Measurements from ENCODE around the gene ARHGAP21. TPM values are rescaled to one million over a fixed set of nuclear protein-coding genes. Genes with fewer than 3 reads are reported as not detected.

ARHGAP21 gene
- total RNA-seq, 2 donors from 2014 or later, result 101 to 102 TPM

- no peak for ATAC-seq
- DNase-seq, result no peak
- intact Hi-C loops (cut with DNase I, micrococcal nuclease), result no loop called here
Observed at GRCh38 chr10:24605141-24605540, 118.5 kb downstream of the ARHGAP21 start.

DNA sequence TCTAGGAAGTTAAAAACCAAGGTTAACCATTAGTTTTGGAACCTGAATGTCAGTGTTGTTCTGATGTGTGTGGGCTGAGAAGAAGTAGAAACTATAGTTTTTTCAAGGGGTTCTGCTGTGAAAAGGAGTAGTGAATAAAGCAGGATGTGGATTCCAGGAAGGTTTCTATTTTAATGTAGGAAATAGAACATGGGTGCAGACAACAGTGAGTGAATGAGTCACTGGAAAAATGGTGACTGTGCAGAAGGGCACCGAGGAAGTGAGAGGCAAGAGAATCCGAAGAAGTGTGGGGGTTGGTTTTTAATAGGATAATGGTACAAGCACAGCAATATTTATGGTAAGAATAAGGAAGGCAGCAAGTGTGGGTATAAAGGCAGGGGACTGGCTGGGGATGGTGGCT, 120.4 kb downstream of the ARHGAP21 start:
- intact Hi-C loops (cut with DNase I, micrococcal nuclease), result no loop called here
- DNase-seq (no peak), ATAC-seq (peak; percentile 28)

DNA sequence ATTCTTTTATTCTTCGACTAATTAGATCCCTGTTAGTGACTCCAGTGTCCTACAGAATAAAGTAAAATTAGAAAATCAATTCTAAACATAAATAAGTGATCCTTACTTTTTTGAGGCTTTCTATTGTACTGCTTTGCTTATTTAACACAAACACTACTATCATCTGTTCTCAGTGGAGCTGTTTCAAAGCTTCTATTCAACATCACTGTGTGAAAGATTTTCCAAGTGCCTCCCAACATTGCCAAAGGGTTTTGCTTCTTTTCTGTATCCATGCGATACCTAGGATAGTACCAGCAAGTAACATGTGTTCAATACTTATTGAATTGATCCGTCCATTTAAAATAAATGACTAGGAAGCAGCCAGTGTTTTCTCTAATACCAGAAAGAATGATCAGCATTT, 125.7 kb downstream of the ARHGAP21 start:
- ATAC-seq, result no peak
- intact Hi-C loops (cut with DNase I, micrococcal nuclease), result no loop called here
- DNase-seq, result no peak

GRCh38 chr10:24597426-24597825, 126.3 kb downstream of the ARHGAP21 start:
- no peak for ATAC-seq
- intact Hi-C loops (cut with DNase I, micrococcal nuclease), result no loop called here
- no peak for DNase-seq

- no peak for DNase-seq
- ATAC-seq, result no peak
- intact Hi-C loops (cut with DNase I, micrococcal nuclease), result no loop called here
Observed at GRCh38 chr10:24596217-24596930, 127.3 kb downstream of the ARHGAP21 start.

DNA sequence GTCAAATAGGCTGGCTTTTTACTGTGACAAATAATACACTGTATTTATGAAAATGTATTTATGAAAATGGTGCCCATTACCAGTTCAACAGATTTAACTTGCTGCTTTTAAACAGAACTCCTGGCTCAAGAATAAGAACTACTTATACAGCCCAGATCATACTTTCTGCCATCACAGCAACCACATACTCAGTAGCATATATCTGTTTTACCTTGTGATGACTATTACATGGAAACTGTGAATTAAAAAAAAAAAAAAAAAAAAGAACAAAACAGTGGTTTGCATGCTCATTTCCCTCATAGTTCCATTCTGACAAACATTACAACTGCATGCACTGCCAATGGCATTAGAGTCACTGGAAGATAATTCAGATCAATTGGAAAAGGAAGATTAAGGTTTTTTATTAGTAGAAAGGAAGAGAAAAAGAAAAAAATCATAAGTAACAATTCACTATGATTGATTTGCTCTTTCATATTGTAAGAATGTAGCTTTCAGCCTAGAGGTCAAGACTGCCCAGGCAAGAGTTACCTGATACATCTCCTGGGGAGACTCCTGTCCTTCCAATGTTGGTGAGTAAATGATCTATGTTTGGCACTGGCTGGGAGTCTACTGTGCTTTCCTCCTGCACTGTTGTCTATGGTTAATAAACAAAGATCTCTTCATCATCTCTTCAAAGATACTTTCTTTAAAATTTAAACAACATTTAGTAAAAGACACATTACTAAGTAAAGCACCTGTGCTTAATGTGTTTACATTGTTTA, 132.8 kb downstream of the ARHGAP21 start:
- DNase-seq (no peak), ATAC-seq (no peak)
- intact Hi-C loops (cut with DNase I, micrococcal nuclease), result no loop called here

DNA sequence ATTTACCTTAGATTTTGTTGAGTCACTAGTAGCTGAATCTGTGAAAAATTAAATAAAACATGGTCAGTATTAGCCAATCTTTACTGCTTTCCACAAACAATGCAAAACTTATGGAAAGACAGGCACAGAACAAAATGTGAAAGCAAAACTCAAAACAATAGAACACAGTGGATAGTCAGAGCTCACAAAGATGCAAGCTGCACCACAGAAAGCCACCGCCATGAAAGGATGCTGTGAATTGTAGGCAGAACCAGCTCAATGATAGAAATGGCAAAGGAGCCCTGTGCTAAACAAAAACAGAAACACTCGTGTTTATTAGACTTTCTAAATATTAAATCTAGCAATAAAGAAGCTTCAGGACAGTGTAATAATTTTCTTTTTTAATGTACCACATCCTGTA, 134.4 kb downstream of the ARHGAP21 start:
- ATAC-seq (no peak), DNase-seq (no peak)
- intact Hi-C loops (cut with DNase I, micrococcal nuclease), result no loop called here

GRCh38 chr10:24579906-24580305, 143.8 kb downstream of the ARHGAP21 start:
- intact Hi-C loops (cut with DNase I, micrococcal nuclease), result no loop called here
- no peak for ATAC-seq
- DNase-seq, result no peak

DNA sequence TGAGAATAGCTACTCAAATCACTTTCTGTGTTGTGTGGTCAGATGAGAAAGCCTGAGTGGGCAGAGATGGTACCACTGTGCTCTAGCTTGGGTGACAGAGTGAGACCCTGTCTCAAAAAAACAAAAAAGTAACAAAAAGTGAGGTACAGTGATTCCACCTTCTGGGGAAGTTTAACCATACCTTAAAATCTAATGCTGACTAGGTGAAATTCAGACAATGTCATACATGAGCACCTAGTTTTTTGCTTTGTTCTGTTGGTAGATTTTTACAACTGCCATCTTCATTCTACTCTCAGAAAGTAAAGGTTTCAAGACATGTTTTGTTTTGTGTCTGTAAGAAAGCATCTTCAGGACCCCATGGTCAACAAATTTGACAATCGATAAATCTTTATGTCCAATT, 144.2 kb downstream of the ARHGAP21 start:
- DNase-seq (no peak), ATAC-seq (no peak)
- intact Hi-C loops (cut with DNase I, micrococcal nuclease), result no loop called here

- ATAC-seq, result no peak
- no peak for DNase-seq
- intact Hi-C loops (cut with DNase I, micrococcal nuclease), result no loop called here
Observed at GRCh38 chr10:24575481-24576002, 148.1 kb downstream of the ARHGAP21 start.

GRCh38 chr10:24574578-24575155, 149.0 kb downstream of the ARHGAP21 start:
- no peak for DNase-seq
- ATAC-seq, result peak; percentile 25
- intact Hi-C loops (cut with DNase I, micrococcal nuclease), result no loop called here

DNA sequence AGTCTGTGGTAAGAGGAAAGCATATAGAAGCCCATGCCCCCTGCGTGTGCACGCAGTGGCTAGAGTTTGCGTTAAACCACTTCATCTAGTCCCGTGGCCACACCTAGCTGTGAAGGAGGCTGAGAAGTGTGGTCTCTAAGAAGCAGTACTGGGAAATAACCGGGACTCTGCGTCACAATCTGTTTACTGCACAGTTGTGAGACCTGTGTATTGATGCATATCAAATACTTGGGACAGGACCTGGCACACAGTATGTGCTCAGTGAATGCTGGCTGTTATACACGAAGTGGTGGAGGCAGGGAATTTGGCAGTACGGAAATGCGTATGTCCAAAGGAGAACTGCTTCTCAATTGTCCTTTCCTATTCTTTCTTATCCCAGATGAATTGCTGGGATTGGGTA, 149.5 kb downstream of the ARHGAP21 start:
- intact Hi-C loops (cut with DNase I, micrococcal nuclease), result no loop called here
- DNase-seq (no peak), ATAC-seq (peak; percentile 10)

DNA sequence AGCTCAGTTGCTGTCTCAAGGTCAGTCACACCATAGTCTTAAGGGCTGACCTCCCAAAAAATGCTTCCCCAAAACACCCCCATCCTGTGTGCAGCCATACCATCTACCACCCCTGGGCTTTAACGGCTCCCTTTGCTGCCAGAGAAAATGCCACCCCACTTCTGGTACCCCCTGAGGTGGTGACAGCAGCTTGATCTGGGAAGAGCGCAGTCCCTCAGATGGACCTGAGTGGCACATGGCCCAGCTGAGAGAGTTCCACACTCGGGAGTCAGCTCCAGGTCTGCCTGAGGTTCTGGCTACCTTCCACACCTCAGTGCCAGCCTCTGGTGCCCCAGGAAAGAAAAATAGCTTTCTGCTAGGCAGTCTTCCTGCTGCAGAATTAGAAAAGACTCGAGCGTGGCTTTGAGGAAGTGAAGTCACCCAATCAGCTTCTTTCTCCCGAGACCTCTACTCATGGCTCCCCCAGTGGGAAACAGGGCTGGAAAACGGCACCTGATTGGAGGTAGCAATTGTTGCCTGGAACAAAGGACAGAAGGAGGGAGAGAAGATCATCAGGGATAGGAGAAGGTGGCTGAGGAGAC, 151.7 kb downstream of the ARHGAP21 start:
- intact Hi-C loops (cut with DNase I, micrococcal nuclease), result no loop called here
- no peak for ATAC-seq
- DNase-seq, result no peak

DNA sequence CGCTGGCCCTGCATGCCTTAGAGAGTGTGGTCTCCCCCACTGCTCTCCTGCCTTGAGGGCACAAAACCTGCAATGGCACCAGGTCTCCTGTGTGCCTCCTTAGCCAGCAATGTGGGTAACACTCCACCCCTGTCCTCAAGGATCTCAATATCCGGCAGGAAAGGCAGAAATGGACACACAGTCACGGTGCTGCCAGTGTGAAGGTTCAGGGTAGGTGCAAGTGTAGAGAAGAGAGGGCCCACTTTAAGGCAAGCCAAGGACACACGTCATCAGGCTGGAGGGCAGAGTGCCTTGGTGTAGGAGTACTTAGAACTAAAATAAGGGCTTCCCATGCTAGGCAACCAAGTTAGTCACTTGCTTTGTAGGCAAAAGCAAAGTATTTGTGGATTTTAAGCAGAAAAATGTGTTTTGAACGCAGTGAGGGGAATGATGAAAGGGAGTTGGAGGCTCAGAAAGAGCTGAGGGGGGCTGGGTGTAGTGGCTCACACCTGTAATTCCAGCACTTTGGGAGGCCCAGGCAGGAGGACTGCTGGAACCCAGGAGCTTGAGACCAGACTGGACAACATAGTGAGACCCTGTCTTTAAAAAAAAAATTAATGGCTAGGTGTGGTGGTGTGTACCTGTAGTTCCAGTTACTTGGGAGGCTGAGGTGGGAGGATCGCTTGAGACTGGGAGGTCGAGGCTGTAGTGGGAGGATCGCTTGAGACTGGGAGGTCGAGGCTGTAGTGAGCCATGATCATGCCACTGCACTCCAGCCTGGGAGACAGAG, 152.8 kb downstream of the ARHGAP21 start:
- DNase-seq (no peak), ATAC-seq (no peak)
- intact Hi-C loops (cut with DNase I, micrococcal nuclease), result no loop called here

GRCh38 chr10:24569828-24570657, 153.6 kb downstream of the ARHGAP21 start:
- ATAC-seq (no peak), DNase-seq (no peak)
- intact Hi-C loops (cut with DNase I, micrococcal nuclease), result no loop called here

GRCh38 chr10:24569330-24569796, 154.3 kb downstream of the ARHGAP21 start:
- DNase-seq, result peak in 1 of 2 donors; percentile 31
- peak; percentile 78 for ATAC-seq
- intact Hi-C loops (cut with DNase I, micrococcal nuclease), result no loop called here

- DNase-seq, result no peak
- intact Hi-C loops (cut with DNase I, micrococcal nuclease), result no loop called here
- ATAC-seq, result no peak
Observed at GRCh38 chr10:24568042-24568441, 155.6 kb downstream of the ARHGAP21 start.

DNA sequence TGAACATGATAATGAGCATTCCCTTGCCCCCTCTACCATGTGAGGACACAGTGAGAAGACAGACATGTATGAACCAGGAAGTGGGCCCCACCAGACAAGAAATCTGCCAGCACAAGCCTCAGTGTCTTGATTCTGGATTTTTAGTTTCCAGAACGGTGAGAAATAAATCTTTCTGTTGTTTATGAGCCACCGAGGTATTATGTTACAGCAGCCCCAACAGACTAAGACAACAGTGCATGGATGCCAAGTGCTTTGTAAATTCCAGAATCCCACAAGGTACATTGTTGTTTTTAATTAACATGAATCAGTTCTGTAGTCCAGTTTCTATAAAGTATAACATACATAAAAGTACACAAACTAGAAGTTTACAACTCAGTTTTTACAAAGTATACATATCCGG, 162.2 kb downstream of the ARHGAP21 start:
- ATAC-seq (no peak), DNase-seq (no peak)
- intact Hi-C loops (cut with DNase I, micrococcal nuclease), result no loop called here

Measured in left colon (tissue), 2 donors.